GM20000 (cell line): ENCODE measurements around the gene HDGFL2.

Source experiments
- DNase-seq: peaks from one replicate; pipeline ENCODE4 v3.0.0; 2012; ENCODE audit warnings: low spot score
- TF ChIP-seq, protein P1 (sequence below): IDR thresholded peaks from 2 replicates; pipeline ENCODE4 v1.5.1; 2012; ENCODE audit warnings: mild to moderate bottlenecking, control low read depth; ENCODE audit errors: extremely low read depth, missing control alignments

HDGFL2 gene

DNA sequence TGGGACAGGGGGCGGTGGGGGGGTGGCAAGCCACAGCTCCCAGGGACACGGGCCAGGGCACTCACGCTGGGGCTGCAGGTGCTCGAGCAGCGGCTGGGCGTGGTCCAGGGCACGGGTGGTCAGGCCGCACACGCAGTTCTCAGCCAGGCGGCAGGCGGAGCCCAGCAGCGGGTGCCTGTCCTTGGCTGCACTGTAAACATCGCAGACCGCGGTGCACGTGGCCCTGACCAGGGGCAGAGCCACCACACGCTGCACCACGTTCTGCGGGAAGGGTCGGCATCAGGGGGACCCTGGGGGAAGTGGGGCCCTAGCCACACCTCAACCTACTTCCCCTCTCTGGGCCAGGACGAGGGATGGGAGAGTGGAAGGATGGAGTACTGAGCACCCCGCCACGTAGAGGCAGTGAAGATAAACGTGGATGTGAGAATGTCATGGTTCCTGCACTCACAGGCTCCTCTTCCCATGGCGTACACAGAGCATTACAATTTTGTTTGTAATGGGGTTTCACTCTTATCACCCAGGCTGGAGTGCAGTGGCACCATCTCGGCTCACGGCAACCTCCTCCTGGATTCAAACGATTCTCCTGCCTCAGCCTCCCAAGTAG, 59.6 kb downstream of the HDGFL2 start:
- no peak for DNase-seq

DNA sequence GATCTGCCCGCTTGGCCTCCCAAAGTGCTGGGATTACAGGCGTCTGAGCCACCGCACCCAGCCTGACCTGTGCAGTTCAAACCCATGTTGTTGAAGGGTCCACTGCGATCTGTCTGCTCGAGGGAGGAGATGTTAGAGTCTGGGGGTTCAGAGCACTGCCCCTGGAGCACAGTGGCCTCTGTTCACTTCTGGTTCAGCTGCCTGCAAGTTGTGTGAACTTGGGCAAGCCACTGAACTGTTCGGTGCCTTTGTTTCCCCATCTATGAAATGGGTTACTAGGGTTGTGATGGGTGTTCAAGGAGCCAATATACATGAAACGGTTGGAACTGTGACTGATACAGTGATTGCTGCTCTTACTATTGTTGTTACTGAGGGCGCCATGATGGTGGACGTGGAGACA, 61.2 kb downstream of the HDGFL2 start:
- DNase-seq: no peak
- TF ChIP-seq, protein P1, sequence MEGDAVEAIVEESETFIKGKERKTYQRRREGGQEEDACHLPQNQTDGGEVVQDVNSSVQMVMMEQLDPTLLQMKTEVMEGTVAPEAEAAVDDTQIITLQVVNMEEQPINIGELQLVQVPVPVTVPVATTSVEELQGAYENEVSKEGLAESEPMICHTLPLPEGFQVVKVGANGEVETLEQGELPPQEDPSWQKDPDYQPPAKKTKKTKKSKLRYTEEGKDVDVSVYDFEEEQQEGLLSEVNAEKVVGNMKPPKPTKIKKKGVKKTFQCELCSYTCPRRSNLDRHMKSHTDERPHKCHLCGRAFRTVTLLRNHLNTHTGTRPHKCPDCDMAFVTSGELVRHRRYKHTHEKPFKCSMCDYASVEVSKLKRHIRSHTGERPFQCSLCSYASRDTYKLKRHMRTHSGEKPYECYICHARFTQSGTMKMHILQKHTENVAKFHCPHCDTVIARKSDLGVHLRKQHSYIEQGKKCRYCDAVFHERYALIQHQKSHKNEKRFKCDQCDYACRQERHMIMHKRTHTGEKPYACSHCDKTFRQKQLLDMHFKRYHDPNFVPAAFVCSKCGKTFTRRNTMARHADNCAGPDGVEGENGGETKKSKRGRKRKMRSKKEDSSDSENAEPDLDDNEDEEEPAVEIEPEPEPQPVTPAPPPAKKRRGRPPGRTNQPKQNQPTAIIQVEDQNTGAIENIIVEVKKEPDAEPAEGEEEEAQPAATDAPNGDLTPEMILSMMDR: no peak

More for the DNA sequence above, 59.6 kb downstream of the HDGFL2 start:
- TF ChIP-seq, protein P1: no peak

DNA sequence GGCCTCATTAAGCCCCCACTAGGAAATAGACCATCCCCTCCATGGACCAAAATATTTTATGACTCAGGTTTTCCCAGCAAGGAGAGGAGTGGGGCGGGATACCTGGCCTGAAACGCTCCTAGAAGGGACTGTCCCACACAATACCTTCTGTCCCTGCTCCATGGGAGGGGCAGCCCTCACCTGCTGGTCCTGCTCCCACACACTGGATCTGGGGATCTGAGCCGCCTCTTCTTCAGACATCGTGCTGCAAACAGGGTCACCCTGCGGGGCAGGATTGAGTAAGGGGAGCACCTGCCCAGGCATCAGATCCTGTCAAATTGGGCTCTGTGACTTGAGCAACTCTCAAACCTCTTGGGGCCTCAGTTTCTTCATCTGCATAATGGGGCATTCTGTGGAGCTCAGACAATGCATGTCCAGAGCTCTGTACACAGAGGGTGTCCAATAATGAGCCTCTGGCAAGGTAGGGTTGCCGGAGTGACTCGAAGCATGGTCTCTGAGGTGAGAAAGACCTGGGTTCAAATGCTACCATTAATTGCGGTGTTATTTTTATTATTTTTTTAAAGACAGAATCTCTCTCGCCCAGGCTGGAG, 61.8 kb downstream of the HDGFL2 start:
- TF ChIP-seq, protein P1: no peak

DNA sequence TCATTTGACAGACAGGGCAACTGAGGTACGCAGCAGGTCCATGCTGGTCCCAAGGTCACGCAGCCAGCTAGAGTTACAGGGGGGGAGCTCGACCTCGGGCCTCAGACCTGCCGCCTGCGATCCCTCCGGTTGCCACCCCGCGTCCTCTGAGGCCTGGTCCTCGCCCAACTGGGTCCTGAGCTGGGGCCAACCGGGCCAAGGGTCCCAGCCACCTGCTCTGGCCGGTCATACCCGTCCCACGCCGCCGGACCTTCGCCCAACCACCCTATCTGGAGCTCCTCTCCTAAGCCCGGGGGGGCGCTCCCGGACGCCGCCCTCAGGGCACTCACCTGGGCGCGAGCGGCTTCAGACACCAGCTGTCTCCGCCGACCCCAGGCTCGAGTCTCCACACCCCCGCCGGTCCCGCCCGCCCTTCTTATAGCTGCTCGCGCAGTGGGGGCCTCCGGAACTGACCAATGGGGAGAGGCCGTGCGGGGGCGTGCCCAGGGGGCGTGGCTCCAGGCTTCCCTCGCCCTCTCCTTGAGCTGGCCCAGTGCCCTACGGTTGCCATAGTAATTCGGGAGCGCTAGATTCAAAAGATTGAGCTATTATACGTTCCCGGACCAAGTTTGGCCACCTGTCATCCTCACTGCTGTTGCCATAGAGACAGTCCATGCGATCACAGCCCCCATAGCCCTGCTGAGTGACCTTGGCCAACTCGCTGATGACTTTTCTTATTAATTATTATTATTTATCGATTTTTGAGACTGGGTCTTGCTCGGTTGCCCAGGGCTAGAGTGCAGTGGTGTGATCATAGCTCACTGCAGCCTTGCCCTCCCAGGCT, 63.0 kb downstream of the HDGFL2 start, which contains the start of gene PLIN5:
PLIN5 (minus strand) TSS at position 389 of the 823 bp plus-strand sequence. CDS start 1,150 bp downstream, outside the sequence.
- peak; percentile 72 for DNase-seq

More for the DNA sequence above, 61.8 kb downstream of the HDGFL2 start:
- DNase-seq: no peak

DNA sequence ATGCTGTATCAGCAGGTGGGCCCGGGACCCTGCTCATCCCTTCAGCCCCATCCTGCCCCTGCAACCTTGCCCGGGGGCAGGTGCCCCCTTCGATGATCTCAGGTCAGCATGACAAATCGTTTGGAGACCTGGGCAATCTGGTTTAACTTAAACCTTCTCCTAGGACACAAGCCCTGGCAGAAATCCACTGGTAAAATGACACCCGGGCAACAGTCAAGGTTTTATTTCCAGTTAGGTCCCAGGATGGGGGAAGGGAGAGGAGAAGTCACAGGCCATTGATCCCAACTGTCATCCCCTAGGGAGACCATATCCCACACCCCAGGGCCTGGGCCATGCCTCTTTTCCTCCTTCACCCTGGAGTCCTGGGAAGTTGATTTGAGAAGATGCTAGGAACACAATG, 64.7 kb downstream of the HDGFL2 start:
- TF ChIP-seq, protein P1: no peak
- DNase-seq: no peak

More for the DNA sequence above, 63.0 kb downstream of the HDGFL2 start, which contains the start of gene PLIN5:
- TF ChIP-seq, protein P1: no peak

DNA sequence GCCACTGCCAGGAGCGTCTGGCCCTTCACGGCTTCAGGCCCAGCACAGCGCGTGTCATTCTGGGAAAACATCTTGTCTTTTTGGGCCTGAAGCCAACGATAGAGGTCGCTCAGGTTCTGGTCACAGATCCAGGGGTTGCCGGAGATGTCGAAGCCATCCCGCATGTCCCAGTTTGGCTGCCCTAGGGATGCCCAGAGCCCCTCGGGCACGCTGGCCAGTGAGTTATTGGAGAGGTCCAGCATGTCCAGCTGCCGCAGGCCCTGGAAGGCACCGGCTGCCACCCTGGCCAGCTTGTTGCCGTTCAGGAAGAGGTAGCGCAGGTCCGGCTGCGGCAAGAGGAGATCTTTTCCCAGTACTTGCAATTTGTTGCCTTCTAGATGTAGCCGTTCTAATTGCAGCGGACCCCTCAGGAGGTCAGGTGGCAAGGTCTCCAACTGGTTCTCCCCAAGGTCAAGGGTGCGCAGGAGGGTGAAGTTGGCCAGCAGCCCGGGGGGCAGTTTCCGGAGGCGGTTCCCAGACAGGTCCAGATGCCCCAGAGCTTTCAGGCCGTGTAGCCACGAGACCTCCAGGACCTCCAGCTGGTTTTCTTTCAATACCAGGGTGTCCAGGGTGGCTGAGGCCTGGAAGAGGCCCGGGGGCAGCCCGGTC, 66.0 kb downstream of the HDGFL2 start:
- TF ChIP-seq, protein P1: no peak
- DNase-seq: no peak
